Neural cell (in vitro differentiated cells): ENCODE measurements around the gene SUPT3H.

Experiments
- CTCF ChIP-seq: fragments of 450-650 bp; IDR thresholded peaks from 2 replicates; pipeline ENCODE4 v1.5.1; 2014; ENCODE audit warnings: antibody characterized with exemption, mild to moderate bottlenecking, moderate library complexity; ENCODE audit not compliant: poor library complexity, severe bottlenecking
- EP300 ChIP-seq: fragments of 450-650 bp; conservative IDR thresholded peaks from 2 replicates; pipeline ENCODE4 v1.6.1; 2014; ENCODE audit warnings: antibody characterized with exemption, mild to moderate bottlenecking, moderate library complexity; ENCODE audit not compliant: poor library complexity, severe bottlenecking
- EZH2 ChIP-seq: fragments of 200-600, 300-800 bp; shearing (Covaris generic), sonication (generic); IDR thresholded peaks from 2 replicates; pipeline ENCODE4 v1.6.1; 2014; ENCODE audit warnings: antibody characterized with exemption, low read length, borderline replicate concordance, mild to moderate bottlenecking; ENCODE audit not compliant: insufficient read depth, poor library complexity, severe bottlenecking
- POLR2AphosphoS5 ChIP-seq: IDR thresholded peaks from 2 replicates; pipeline ENCODE4 v1.6.1; 2012
- RAD21 ChIP-seq: fragments of 450-650 bp; conservative IDR thresholded peaks from 2 replicates; pipeline ENCODE4 v1.6.1; 2014; ENCODE audit warnings: antibody characterized with exemption, mild to moderate bottlenecking, moderate library complexity
- REST ChIP-seq: IDR thresholded peaks from 2 replicates; pipeline ENCODE4 v1.6.1; 2012; ENCODE audit warnings: borderline replicate concordance
- SMC3 ChIP-seq: fragments of 450-650 bp; conservative IDR thresholded peaks from 2 replicates; pipeline ENCODE4 v1.6.1; 2014; ENCODE audit warnings: antibody characterized with exemption, mild to moderate bottlenecking, moderate library complexity; ENCODE audit not compliant: poor library complexity
- TAF1 ChIP-seq: IDR thresholded peaks from 2 replicates; pipeline ENCODE4 v1.6.1; 2012; ENCODE audit warnings: low read depth

DNA sequence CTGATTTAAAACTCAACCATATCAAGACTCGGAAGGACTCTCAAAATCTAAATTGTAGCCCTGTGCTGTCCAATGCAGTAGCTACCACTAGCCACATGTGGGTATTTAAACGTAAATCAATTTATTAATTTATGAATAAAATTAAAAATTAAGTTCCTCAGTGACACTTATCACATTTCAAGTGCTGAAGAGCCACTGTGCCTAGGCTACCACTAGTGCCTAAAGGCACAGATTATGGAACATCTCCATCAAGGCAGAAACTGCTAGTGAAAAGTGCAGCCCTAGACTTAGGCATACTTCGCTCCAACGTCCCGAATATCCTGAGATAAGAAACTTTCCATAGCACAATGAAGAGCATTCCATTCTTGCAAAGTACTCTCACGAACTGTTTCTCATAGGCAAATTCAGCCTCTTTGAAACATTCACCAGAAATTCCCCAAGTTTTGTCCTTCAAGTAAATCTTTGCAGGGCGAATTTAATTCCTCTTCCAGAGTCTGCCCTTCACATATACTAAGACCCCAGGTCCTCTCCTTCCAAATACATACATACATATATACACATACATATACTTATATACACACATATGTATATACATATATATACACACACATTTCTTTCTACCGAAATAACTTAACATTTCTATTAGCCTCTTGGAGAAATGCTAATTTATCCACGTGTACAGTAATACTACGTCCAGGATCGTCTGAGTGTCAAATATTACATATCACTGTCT is 1.3 kb downstream of the SUPT3H start:
- TF ChIP-seq CTCF: no peak
- TF ChIP-seq EP300: no peak
- TF ChIP-seq EZH2: no peak
- no peak for TF ChIP-seq POLR2AphosphoS5
- no peak for TF ChIP-seq REST
- no peak for TF ChIP-seq SMC3
- no peak for TF ChIP-seq RAD21
- TF ChIP-seq TAF1: no peak
